K562 (cell line): ENCODE results near the gene IFI6. TPM values are rescaled to one million over a fixed set of nuclear protein-coding genes. Genes with fewer than 3 reads are reported as not detected.

Experiments
- ATF1 ChIP-seq, 2 experiments: fragments of 450-650 bp in 1 of 2; IDR thresholded peaks; 2 replicates each; pipeline ENCODE4 v1.6.1; 2016; ENCODE audit warnings: missing compliant biosample characterization in 1 of 2, missing genetic modification characterization in 1 of 2
- ATF3 ChIP-seq, 2 experiments: fragments of 450-650 bp in 1 of 2; sonication (generic) in 1 of 2; formaldehyde crosslinking in 1 of 2; IDR thresholded peaks in 1 of 2; conservative IDR thresholded peaks in 1 of 2; 2 replicates each; pipeline versions ENCODE4 v1.6.1 to v1.8.1; 2016 to 2023; ENCODE audit warnings: mild to moderate bottlenecking in 2 of 2, moderate library complexity in 2 of 2, inconsistent platforms in 1 of 2, missing genetic modification reagents in 1 of 2
- ATF7 ChIP-seq: fragments of 450-650 bp; IDR thresholded peaks from 2 replicates; pipeline ENCODE4 v1.7.1; 2014; ENCODE audit warnings: mild to moderate bottlenecking, moderate library complexity
- CEBPG ChIP-seq, 3 experiments: fragments of 200-800 bp in 1 of 3; sonication (Bioruptor generic) in 1 of 3; sonication (generic) in 1 of 3; formaldehyde crosslinking in 1 of 3; IDR thresholded peaks in 2 of 3; conservative IDR thresholded peaks in 1 of 3; 2 replicates each; pipeline versions ENCODE4 v1.6.1 to v1.8.0; 2016 to 2022; ENCODE audit warnings: missing compliant biosample characterization in 2 of 3, missing genetic modification characterization in 2 of 3, mild to moderate bottlenecking in 1 of 3, missing genetic modification reagents in 1 of 3
- FOSL1 ChIP-seq: fragments of 200-800 bp; sonication (Bioruptor generic); conservative IDR thresholded peaks from 2 replicates; pipeline ENCODE4 v1.6.1; 2016; ENCODE audit warnings: missing genetic modification characterization, missing compliant biosample characterization
- KDM1A ChIP-seq, 2 experiments: fragments of 450-650 bp; IDR thresholded peaks; 2 replicates each; pipeline ENCODE4 v1.6.1; 2016; ENCODE audit warnings: mild to moderate bottlenecking in 2 of 2
- KLF1 ChIP-seq: fragments of 450-650 bp; IDR thresholded peaks from 2 replicates; pipeline ENCODE4 v1.6.1; 2016; ENCODE audit warnings: missing genetic modification characterization, missing compliant biosample characterization
- MAX ChIP-seq: sonication (generic); formaldehyde crosslinking; IDR thresholded peaks from 2 replicates; pipeline ENCODE4 v1.9.0; 2022; ENCODE audit warnings: mild to moderate bottlenecking, missing genetic modification reagents
- NKRF ChIP-seq: fragments of 450-650 bp; IDR thresholded peaks from 2 replicates; pipeline ENCODE4 v1.6.1; 2016; ENCODE audit warnings: borderline replicate concordance
- NR4A1 ChIP-seq, 2 experiments: fragments of 250-450 bp in 1 of 2; fragments of 450-650 bp in 1 of 2; sonication (Bioruptor Pico) in 1 of 2; IDR thresholded peaks; 2 replicates each; pipeline versions ENCODE4 v1.4.0 to v1.6.1; 2016 to 2020; ENCODE audit warnings: mild to moderate bottlenecking in 2 of 2, missing compliant biosample characterization in 1 of 2, missing genetic modification characterization in 1 of 2, moderate library complexity in 1 of 2
- USF2 ChIP-seq: sonication (generic); formaldehyde crosslinking; IDR thresholded peaks from 2 replicates; pipeline ENCODE4 v1.5.0; 2020; ENCODE audit warnings: missing genetic modification reagents
- ZNF134 ChIP-seq: fragments of 250-450 bp; sonication (Bioruptor Pico); conservative IDR thresholded peaks from 2 replicates; pipeline ENCODE4 v1.4.0; 2020
- ZNF592 ChIP-seq: fragments of 450-650 bp; IDR thresholded peaks from 2 replicates; pipeline ENCODE4 v1.6.1; 2017; ENCODE audit warnings: antibody characterized with exemption, mild to moderate bottlenecking
- ZNF639 ChIP-seq, 2 experiments: fragments of 200-800 bp in 1 of 2; sonication (Bioruptor generic) in 1 of 2; sonication (generic) in 1 of 2; formaldehyde crosslinking in 1 of 2; IDR thresholded peaks in 1 of 2; conservative IDR thresholded peaks in 1 of 2; 2 replicates each; pipeline versions ENCODE4 v1.5.0 to v1.6.1; 2016 to 2020; ENCODE audit warnings: missing compliant biosample characterization in 1 of 2, missing genetic modification characterization in 1 of 2, missing genetic modification reagents in 1 of 2
- polyA plus RNA-seq, 8 experiments: library from polyadenylated mRNA; depleted of rRNA in 4 of 8; stranded (reverse) in 5 of 8; unstranded in 3 of 8; fragments of >200 nt; fragmentation: Nextera tagmentation in 2 of 8; fragmentation: Illumina TruSeq in 1 of 8; extraction: Ambion mirVana in 2 of 8; extraction: Trizol in 1 of 8; gene quantifications; 2 replicates each; pipeline versions ENCODE4 v1.2.1 to v1.2.3, GENCODE V29; 2011 to 2014; ENCODE audit warnings: inconsistent platforms in 1 of 8, missing spikeins in 1 of 8
- total RNA-seq, 7 experiments: library from RNA; depleted of rRNA in 6 of 7; stranded (reverse); fragments of >200 nt in 6 of 7; fragmentation: Illumina TruSeq in 2 of 7; extraction: Trizol in 2 of 7; gene quantifications; 2 replicates each; pipeline versions ENCODE4 v1.2.1 to v1.2.3, GENCODE V29; 2011 to 2021; ENCODE audit warnings: low replicate concordance in 1 of 7

Gene IFI6
- total and polyA plus RNA-seq, 9 of the 15 experiments (the other 6 are each of a cell fraction or from before 2014, with no cell fraction given), result 0.17 to 4.5 (median 2.2) TPM

GRCh38 chr1:27650539-27651175, 21.3 kb downstream of the IFI6 start (continued):
- peak in 1 of 2 experiments; percentile 47; a peak in 1 of 4 replicates for TF ChIP-seq KDM1A (IDR thresholded peaks at IDR 0.05)
- peak; percentile 13; the same call in 1 of the 2 replicates for TF ChIP-seq ATF3 (IDR thresholded peaks at IDR 0.05)
- TF ChIP-seq ATF3 (CRISPR knock-in tag; conservative IDR thresholded peaks at IDR 0.05), result no peak
- TF ChIP-seq ATF7, result peak; percentile 71
- TF ChIP-seq NKRF, result peak; percentile 51; the same call in 1 of the 2 replicates
- TF ChIP-seq KLF1 (tag), result 0 out of 2 replicates have a peak, but pooled peaks have one; percentile 19
- TF ChIP-seq USF2 (CRISPR knock-in tag), result peak; percentile 47
- no peak for TF ChIP-seq ATF1 (CRISPR knock-in tag; IDR thresholded peaks at IDR 0.05)
- peak; percentile 67 for TF ChIP-seq ATF1 (tag; IDR thresholded peaks at IDR 0.05)
- TF ChIP-seq FOSL1 (tag), result peak; percentile 39; the same call in 1 of the 2 replicates
- TF ChIP-seq ZNF134 (CRISPR knock-in tag), result 0 out of 2 replicates have a peak, but pooled peaks have one; percentile 40
- TF ChIP-seq ZNF592, result peak; percentile 85
- TF ChIP-seq NR4A1 (CRISPR knock-in tag; IDR thresholded peaks at IDR 0.05), result no peak
- 0 out of 2 replicates have a peak, but pooled peaks have one; percentile 32 for TF ChIP-seq NR4A1 (tag; IDR thresholded peaks at IDR 0.05)
- TF ChIP-seq MAX (CRISPR knock-in tag), result peak; percentile 85
- peak in 1 of 2 experiments; percentile 34; a peak in 1 of 4 replicates for TF ChIP-seq ZNF639 (CRISPR knock-in tag; conservative IDR thresholded peaks at IDR 0.05 in 1 of 2, IDR thresholded peaks at IDR 0.05 in 1 of 2)
- no peak for TF ChIP-seq CEBPG (CRISPR knock-in tag; IDR thresholded peaks at IDR 0.05)
- TF ChIP-seq CEBPG (tag; conservative IDR thresholded peaks at IDR 0.05 in 1 of 2, IDR thresholded peaks at IDR 0.05 in 1 of 2), result 0 out of 4 replicates have a peak, but pooled peaks of 1 of the 2 experiments have one; percentile 9
